Measurements from ENCODE around the gene LAP3. TPM values are rescaled to one million over a fixed set of nuclear protein-coding genes. Genes with fewer than 3 reads are reported as not detected.

LAP3 gene
- total RNA-seq, 2 experiments from 2014 or later: 118 to 120 TPM

DNA sequence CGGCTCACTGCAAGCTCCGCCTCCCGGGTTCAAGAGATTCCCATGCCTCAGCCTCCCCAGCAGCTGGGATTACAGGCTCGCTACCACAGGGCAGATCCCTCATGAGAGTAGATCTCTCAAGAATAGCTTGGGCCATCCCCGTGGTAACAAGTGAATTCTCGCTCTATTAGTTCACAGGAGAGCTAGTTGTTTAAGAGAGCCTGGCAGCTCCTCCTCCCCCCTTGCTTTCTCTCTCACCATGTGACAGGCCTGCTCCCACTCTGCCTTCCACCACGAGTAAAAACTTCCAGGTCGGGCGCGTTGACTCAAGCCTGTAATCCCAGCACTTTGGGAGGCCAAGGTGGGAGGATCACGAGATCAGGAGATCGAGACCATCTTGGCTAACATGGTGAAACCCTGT lies 30.3 kb upstream of the LAP3 start:
- no peaks in the 10 kb centered on the region for H3K4me1 Mint-ChIP-seq (ENCODE audit: low read depth)
- intact Hi-C loops (cut with micrococcal nuclease): no loop called here
- no peak overlapping the region for H3K27ac Mint-ChIP-seq
- ChIA-PET POLR2A (no interaction called here), CTCF (interaction anchor here (0.8 to 3.3 kb wide), 3 partner anchors 90 to 262 kb away, joined by 3 to 46 read pairs (median 4); partner anchors contain the start of genes DCAF16 and NCAPG)
- no peak for DNase-seq
- H3K4me3 Mint-ChIP-seq: no peak overlapping the region
- no peaks in the 10 kb centered on the region for H3K36me3 Mint-ChIP-seq
- H3K9me3 Mint-ChIP-seq: no peaks in the 10 kb centered on the region
- H3K27me3 Mint-ChIP-seq: peaks cover 12% of the 10 kb centered on the region

DNA sequence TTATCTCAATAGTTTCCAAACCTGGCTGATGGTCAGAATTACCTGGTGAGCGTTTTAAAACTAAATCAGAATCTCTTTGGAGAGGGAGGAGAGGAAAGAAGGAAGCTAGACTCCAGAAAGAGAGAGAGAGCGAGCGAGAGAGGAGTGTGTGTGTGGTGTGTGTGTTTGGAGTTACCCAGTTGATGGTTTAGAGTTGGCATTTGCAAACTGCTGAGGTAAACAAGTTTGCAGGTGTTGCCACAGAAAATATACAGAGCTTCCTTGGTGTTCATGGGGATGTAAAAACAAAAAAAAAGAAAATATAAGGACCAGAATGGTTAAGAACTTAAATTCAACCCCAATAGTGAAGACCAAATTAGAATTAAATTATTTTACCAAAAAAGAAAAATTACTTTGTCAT lies 26.4 kb upstream of the LAP3 start:
- Mint-ChIP-seq H3K27me3 (no peaks in the 10 kb centered on the region), H3K4me1 (ENCODE audit: low read depth) (no peaks in the 10 kb centered on the region), H3K36me3 (no peaks in the 10 kb centered on the region), H3K4me3 (no peak overlapping the region), H3K9me3 (no peaks in the 10 kb centered on the region), H3K27ac (no peak overlapping the region)
- ChIA-PET POLR2A (no interaction called here), CTCF (interaction anchor here (0.5 kb wide), 1 partner anchor 29 kb away, joined by 3 read pairs; no protein-coding TSS in a partner anchor)
- intact Hi-C loops (cut with micrococcal nuclease): loop anchor here (10.0 kb wide), 1 partner anchor 814 kb away; no protein-coding TSS in a partner anchor
- no peak for DNase-seq

DNA sequence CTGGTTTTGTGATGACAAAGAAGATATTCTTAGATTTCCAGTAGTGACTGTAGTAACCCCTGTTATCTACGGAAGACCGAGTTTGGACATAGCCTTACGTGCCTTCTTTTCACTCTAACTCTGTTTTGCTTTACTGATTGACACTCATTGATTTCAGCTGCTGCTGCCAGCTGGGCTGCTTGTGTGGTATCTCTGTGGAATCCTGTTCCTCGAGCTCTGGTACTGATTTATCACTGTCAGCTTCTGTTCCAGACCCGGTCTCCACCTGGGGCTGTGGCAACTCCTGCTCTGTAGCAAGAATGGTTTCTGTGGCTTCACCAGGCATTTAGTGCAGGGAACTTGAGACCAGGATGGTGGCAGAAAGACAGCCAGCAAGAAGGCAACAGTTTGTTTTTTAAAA lies 24.6 kb upstream of the LAP3 start:
- POLR2A ChIA-PET: no interaction called here
- Mint-ChIP-seq H3K4me1 (ENCODE audit: low read depth) (no peaks in the 10 kb centered on the region), H3K4me3 (no peak overlapping the region), H3K27me3 (no peaks in the 10 kb centered on the region), H3K36me3 (no peaks in the 10 kb centered on the region), H3K27ac (no peak overlapping the region), H3K9me3 (no peaks in the 10 kb centered on the region)
- CTCF ChIA-PET: no interaction called here
- intact Hi-C loops (cut with micrococcal nuclease): loop anchor here (10.0 kb wide), 1 partner anchor 812 kb away; no protein-coding TSS in a partner anchor
- no peak for DNase-seq

DNA sequence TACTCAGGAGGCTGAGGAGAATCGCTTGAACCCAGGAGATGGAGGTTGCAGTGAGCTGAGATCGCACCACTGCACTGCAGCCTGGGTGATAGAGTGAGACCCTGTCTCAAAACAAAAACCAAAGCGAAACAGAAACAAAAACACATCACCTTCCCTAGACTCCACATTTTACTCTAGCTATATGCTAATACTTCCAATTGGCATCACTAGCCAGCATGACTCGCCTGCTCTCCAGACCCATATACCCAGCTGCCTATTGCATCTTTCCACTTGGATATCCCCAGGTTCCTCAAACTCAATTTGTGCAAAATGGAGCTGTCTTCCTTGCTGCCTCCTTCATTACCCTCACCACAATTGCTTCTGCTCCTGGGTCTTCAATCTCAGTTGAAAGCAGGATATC lies 22.4 kb upstream of the LAP3 start:
- intact Hi-C loops (cut with micrococcal nuclease): loop anchor here (10.0 kb wide), 1 partner anchor 810 kb away; no protein-coding TSS in a partner anchor
- Mint-ChIP-seq H3K27ac (no peak overlapping the region), H3K9me3 (no peaks in the 10 kb centered on the region), H3K27me3 (no peaks in the 10 kb centered on the region), H3K4me1 (ENCODE audit: low read depth) (no peaks in the 10 kb centered on the region), H3K4me3 (no peak overlapping the region), H3K36me3 (no peaks in the 10 kb centered on the region)
- ChIA-PET POLR2A (interaction anchor here (1.1 to 1.7 kb wide), 2 partner anchors 22 to 60 kb away, joined by 4 to 11 read pairs; partner anchors contain the start of genes LAP3 and MED28), CTCF (interaction anchor here (0.5 to 1.1 kb wide), 2 partner anchors 9 to 265 kb away, joined by 3 read pairs; no protein-coding TSS in a partner anchor)
- no peak for DNase-seq

DNA sequence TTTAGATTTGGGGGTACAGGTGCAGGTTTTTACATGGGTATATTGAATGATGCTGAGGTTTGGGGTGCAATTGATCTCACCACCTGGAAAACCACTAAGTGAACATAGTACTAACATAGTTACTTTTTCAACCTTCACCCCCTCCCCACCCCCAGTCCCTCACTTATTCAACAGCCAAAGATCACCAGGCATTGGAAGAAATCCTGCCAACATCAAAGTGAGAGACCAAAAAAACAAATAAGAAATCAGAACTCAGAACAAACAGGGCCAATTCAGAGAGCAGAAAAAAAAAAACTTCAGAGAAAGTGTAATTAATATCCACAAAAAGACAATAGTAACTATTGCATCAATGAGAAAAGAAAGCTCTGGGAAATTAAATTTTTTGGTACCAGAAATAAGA lies 20.5 kb upstream of the LAP3 start:
- intact Hi-C loops (cut with micrococcal nuclease): loop anchor here (10.0 kb wide), 1 partner anchor 808 kb away; no protein-coding TSS in a partner anchor
- H3K9me3 Mint-ChIP-seq: no peaks in the 10 kb centered on the region
- H3K4me1 Mint-ChIP-seq (ENCODE audit: low read depth): no peaks in the 10 kb centered on the region
- H3K36me3 Mint-ChIP-seq: no peaks in the 10 kb centered on the region
- ChIA-PET POLR2A (no interaction called here), CTCF (no interaction called here)
- H3K4me3 Mint-ChIP-seq: no peak overlapping the region
- no peak overlapping the region for H3K27ac Mint-ChIP-seq
- DNase-seq: no peak
- H3K27me3 Mint-ChIP-seq: no peaks in the 10 kb centered on the region

DNA sequence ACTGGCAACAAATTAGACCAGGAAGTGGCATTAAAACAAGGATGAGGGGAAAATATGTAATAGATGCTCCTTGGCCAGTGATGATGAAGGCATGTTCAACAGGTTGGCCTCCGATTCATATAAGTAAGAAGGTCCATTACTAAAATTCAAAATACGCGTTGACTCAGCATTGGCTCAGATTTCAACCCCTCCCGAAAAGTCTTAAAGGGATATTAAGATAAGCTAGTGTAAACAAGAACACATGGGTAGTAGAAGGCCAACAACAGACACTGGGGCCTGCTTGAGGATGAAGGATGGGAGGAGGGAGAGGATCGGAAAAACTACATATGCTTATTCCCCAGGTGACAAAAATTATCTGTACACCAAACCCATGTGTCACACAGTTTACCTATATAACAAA lies 19.1 kb upstream of the LAP3 start:
- Mint-ChIP-seq H3K27ac (no peak overlapping the region), H3K9me3 (no peaks in the 10 kb centered on the region), H3K27me3 (no peaks in the 10 kb centered on the region), H3K4me1 (ENCODE audit: low read depth) (no peaks in the 10 kb centered on the region), H3K36me3 (no peaks in the 10 kb centered on the region), H3K4me3 (no peak overlapping the region)
- POLR2A ChIA-PET: no interaction called here
- intact Hi-C loops (cut with micrococcal nuclease): loop anchor here (10.0 kb wide), 1 partner anchor 807 kb away; no protein-coding TSS in a partner anchor
- CTCF ChIA-PET: interaction anchor here (1.9 kb wide), 1 partner anchor 9 kb away, joined by 4 read pairs; no protein-coding TSS in a partner anchor
- DNase-seq: no peak

DNA sequence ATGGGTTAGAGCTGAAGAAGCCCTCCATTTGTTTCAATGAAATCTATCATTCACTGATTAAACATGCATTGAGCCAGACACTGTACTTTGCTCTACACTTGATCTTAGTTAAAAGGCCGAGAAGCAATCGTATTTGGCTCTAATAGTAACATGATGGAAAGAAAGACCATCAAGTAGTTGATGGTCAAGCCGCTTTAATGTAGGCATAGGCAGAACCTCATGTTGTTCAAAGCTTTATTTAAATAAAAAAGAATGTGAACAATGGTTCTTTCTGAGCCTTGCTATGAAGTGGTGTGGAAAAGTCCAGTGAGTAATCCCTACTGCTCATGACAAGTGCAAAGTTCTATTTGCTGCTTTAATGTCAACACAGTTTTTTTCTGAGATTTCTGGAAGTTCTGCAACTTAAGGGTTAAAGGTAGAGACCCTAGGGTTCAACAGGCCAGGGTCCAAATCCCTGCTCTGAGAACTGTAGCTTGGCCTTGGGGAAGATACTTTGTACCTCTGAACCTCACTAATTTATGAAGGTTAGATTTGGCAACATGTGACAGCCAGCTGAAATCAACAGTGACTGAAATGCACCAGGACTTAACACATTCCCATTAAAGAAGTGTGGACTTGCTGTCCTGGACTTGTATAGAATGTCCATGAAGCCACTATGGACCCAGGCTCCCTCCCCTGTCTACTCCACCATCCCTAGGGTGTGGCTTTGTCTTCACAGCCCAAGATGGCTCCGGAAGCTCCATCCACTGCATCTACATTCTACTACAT lies 17.9 kb upstream of the LAP3 start:
- intact Hi-C loops (cut with micrococcal nuclease): loop anchor here (10.0 kb wide), 1 partner anchor 806 kb away; no protein-coding TSS in a partner anchor
- ChIA-PET POLR2A (no interaction called here), CTCF (interaction anchor here (0.7 to 1.2 kb wide), 2 partner anchors 10 to 11 kb away, joined by 3 read pairs; no protein-coding TSS in a partner anchor)
- H3K27me3 Mint-ChIP-seq: no peaks in the 10 kb centered on the region
- no peak overlapping the region for H3K27ac Mint-ChIP-seq
- no peaks in the 10 kb centered on the region for H3K4me1 Mint-ChIP-seq (ENCODE audit: low read depth)
- no peak for DNase-seq
- H3K4me3 Mint-ChIP-seq: no peak overlapping the region
- H3K36me3 Mint-ChIP-seq: no peaks in the 10 kb centered on the region
- no peaks in the 10 kb centered on the region for H3K9me3 Mint-ChIP-seq

DNA sequence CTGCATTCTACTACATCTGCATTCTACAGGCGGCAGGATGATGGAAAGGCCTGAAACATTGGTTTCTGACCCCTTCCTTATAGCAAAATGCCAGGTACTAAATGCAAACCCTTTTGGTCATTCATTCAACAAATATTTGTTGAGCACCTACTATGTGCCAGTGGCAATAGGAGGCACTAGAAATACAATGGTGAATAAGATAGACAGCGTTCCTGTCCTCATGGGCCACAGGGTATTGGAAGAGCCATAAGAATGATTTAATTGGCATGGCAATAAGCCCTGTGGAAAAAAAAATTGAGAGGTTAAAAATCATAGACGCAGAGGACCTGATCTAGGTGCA lies 17.3 kb upstream of the LAP3 start:
- Mint-ChIP-seq H3K36me3 (no peaks in the 10 kb centered on the region), H3K4me1 (ENCODE audit: low read depth) (no peaks in the 10 kb centered on the region), H3K27me3 (no peaks in the 10 kb centered on the region), H3K27ac (no peak overlapping the region), H3K9me3 (no peaks in the 10 kb centered on the region), H3K4me3 (no peak overlapping the region)
- POLR2A ChIA-PET: no interaction called here
- DNase-seq: no peak
- CTCF ChIA-PET: interaction anchor here (1.2 kb wide), 1 partner anchor 11 kb away, joined by 3 read pairs; no protein-coding TSS in a partner anchor
- intact Hi-C loops (cut with micrococcal nuclease): loop anchor here (10.0 kb wide), 1 partner anchor 805 kb away; no protein-coding TSS in a partner anchor

DNA sequence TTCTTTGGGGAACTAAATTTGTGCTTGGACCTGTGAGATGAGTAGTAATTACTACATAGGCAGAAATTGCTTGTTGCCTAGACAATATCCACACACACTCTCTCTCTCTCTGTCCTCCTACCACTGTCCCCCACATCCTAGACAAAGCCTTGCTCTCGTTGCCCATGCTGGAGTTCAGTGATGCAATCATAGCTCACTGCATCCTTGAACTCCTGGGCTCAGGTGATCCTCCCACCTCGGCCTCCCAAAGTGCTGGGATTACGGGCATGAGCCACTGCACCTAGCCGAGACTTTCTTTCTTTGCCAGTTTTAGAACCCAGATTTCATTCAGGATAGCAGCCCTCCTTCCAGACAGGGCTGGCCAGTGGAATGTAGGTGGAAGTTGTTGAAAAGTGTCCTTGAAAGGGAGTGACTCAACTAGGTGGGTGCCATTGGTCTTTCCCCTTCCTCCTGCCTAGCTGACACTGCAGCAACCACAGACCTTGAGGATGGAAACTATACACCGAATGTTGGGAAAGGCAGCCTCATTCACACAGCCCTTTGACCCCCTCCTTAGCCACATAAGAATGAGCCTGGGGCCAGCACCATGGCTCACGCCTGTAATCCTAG lies 16.8 kb upstream of the LAP3 start:
- H3K4me3 Mint-ChIP-seq: no peak overlapping the region
- CTCF ChIA-PET: no interaction called here
- POLR2A ChIA-PET: no interaction called here
- no peaks in the 10 kb centered on the region for H3K4me1 Mint-ChIP-seq (ENCODE audit: low read depth)
- no peaks in the 10 kb centered on the region for H3K27me3 Mint-ChIP-seq
- no peaks in the 10 kb centered on the region for H3K36me3 Mint-ChIP-seq
- H3K27ac Mint-ChIP-seq: no peak overlapping the region
- no peak for DNase-seq
- H3K9me3 Mint-ChIP-seq: no peaks in the 10 kb centered on the region
- intact Hi-C loops (cut with micrococcal nuclease): no loop called here

DNA sequence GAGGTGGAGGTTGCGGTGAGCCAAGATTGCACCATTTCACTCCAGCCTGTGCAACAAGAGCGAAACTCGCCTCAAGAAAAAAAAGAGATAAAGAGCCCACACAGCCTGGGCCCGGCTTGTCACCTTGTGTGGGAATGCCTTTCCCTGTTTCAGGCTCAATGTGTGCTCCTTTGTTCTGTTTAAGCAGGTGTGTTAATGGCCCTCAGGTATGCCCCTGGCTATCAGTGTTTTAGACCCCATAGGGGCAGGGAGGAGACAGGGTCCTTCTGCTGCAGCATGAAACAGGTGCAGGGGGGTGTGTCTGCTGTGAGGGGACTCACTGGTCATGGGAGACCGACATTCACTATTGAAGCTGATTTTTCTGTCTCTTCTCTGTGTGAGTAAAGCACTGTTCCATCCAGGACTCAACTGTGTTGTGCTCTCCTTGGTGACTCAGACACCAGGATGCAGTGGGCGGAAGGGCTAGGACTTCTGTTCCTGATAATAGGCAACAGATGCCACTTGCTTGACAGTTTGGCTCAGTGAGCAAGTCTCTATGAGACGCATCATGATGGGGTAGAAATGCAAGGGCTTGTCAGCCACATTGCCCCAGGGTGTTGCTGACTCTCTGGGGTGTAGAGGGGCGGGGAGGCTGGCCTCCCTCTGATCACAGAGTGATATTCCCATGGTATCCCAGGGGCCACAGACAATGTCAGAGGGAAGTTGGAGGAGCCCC lies 15.6 kb upstream of the LAP3 start:
- no peaks in the 10 kb centered on the region for H3K36me3 Mint-ChIP-seq
- CTCF ChIA-PET: no interaction called here

DNA sequence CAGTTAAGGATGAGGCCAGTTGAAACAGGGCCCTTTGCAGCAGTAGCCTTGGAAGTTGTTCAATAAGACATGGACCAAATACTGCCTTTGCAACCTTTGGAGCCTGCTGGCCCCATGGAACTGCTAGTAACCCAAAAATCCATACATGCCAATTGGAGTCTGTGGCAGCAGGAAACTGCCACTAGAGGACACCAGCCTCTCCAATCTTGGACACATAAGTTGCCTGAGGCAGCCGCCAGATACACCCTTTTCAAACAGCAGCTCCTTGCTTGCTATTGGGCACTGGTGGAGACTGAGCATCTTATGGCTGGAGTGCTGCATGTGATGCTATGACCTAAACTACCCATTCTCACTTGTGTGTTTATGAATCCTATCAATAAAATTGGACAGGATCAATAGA lies 14.8 kb upstream of the LAP3 start:
- Mint-ChIP-seq H3K9me3 (no peaks in the 10 kb centered on the region), H3K27me3 (no peaks in the 10 kb centered on the region), H3K4me3 (no peak overlapping the region), H3K27ac (no peak overlapping the region), H3K4me1 (ENCODE audit: low read depth) (no peaks in the 10 kb centered on the region), H3K36me3 (no peaks in the 10 kb centered on the region)
- ChIA-PET POLR2A (no interaction called here), CTCF (interaction anchor here (1.3 kb wide), 1 partner anchor 16 kb away, joined by 3 read pairs; no protein-coding TSS in a partner anchor)
- intact Hi-C loops (cut with micrococcal nuclease): no loop called here
- no peak for DNase-seq

More for the DNA sequence above, 15.6 kb upstream of the LAP3 start:
- POLR2A ChIA-PET: no interaction called here
- intact Hi-C loops (cut with micrococcal nuclease): no loop called here
- no peaks in the 10 kb centered on the region for H3K4me1 Mint-ChIP-seq (ENCODE audit: low read depth)
- no peaks in the 10 kb centered on the region for H3K9me3 Mint-ChIP-seq
- H3K4me3 Mint-ChIP-seq: no peak overlapping the region
- DNase-seq: peak; percentile 15
- H3K27me3 Mint-ChIP-seq: no peaks in the 10 kb centered on the region
- no peak overlapping the region for H3K27ac Mint-ChIP-seq

DNA sequence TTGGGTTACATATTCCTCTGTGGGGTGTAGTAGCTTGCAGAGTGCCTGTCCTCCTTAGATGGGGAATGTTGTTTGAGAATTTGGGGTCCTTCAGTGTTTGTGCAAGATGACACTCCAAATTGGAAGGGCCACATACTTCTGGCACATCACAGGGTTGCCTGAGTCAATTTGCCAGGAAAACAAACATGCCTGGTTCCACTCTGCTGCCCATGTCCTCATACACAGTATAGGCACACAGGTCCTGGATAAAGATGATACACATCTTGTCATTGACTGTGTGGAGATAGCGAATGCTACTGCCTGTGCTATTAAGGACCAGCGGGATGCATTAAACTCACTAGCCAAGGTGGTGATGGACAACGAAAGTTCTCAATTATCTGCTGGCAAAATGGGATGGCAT lies 11.2 kb upstream of the LAP3 start:
- intact Hi-C loops (cut with micrococcal nuclease): no loop called here

More for the DNA sequence above, 11.2 kb upstream of the LAP3 start:
- Mint-ChIP-seq H3K36me3 (no peaks in the 10 kb centered on the region), H3K27ac (no peak overlapping the region), H3K27me3 (no peaks in the 10 kb centered on the region), H3K4me3 (no peak overlapping the region), H3K9me3 (no peaks in the 10 kb centered on the region), H3K4me1 (ENCODE audit: low read depth) (no peaks in the 10 kb centered on the region)
- POLR2A ChIA-PET: no interaction called here
- CTCF ChIA-PET: no interaction called here
- no peak for DNase-seq

All from activated CD4-positive, alpha-beta memory T cell treated with anti-CD3 and anti-CD28 coated beads for 36 hours (primary cell).